ENCODE measurements around the gene CLEC7A. TPM values are rescaled to one million over a fixed set of nuclear protein-coding genes. Genes with fewer than 3 reads are reported as not detected.
A peak's percentile ranks its signal among the peaks of the same experiment; 100 is the strongest.

The CLEC7A gene
- total RNA-seq, 1 experiment from 2014 or later: not detected

GRCh38 chr12:10174986-10175614, 45.1 kb upstream of the CLEC7A start:
- ChIA-PET POLR2A (interaction anchor here (1.3 to 2.1 kb wide), 3 partner anchors 9 to 22 kb away, joined by 4 to 16 read pairs (median 14); no protein-coding TSS in a partner anchor), CTCF (interaction anchor here (1.0 to 3.6 kb wide), 7 partner anchors 17 to 425 kb away, joined by 3 to 31 read pairs (median 5); partner anchors contain the start of gene CLEC7A)
- TF ChIP-seq CTCF (IDR thresholded peaks at IDR 0.05; ENCODE audit: unreplicated experiment): no peak
- intact Hi-C loops (cut with micrococcal nuclease): no loop called here
- no TSS peak for BruUV-seq (replicated peaks)
- Mint-ChIP-seq H3K4me3 (ENCODE audit: unreplicated experiment) (no peak overlapping the region), H3K27me3 (ENCODE audit: insufficient read depth, unreplicated experiment) (no peaks in the 10 kb centered on the region), H3K27ac (ENCODE audit: low read depth, unreplicated experiment) (no peak overlapping the region), H3K9me3 (ENCODE audit: unreplicated experiment) (no peaks in the 10 kb centered on the region), H3K36me3 (ENCODE audit: insufficient read depth, unreplicated experiment) (no peaks in the 10 kb centered on the region), H3K4me1 (ENCODE audit: insufficient read depth, unreplicated experiment) (peaks cover 22% of the 10 kb centered on the region)
- DNase-seq (ENCODE audit: unreplicated experiment): no peak

- TSS peak; percentile 67 for BruUV-seq (replicated peaks)
- intact Hi-C loops (cut with micrococcal nuclease): no loop called here
- Mint-ChIP-seq H3K27me3 (ENCODE audit: insufficient read depth, unreplicated experiment) (no peaks in the 10 kb centered on the region), H3K4me3 (ENCODE audit: unreplicated experiment) (peak within 1 kb of the TSS; percentile 1), H3K9me3 (ENCODE audit: unreplicated experiment) (no peaks in the 10 kb centered on the region), H3K27ac (ENCODE audit: low read depth, unreplicated experiment) (no peak within 1 kb of the TSS), H3K36me3 (ENCODE audit: insufficient read depth, unreplicated experiment) (no peaks in the 10 kb centered on the region), H3K4me1 (ENCODE audit: insufficient read depth, unreplicated experiment) (peaks cover 36% of the 10 kb centered on the region)
- ChIA-PET POLR2A (interaction anchor here (0.7 to 1.8 kb wide), 4 partner anchors 10 to 43 kb away, joined by 3 to 9 read pairs (median 6); no protein-coding TSS in a partner anchor), CTCF (interaction anchor here (0.7 to 2.8 kb wide), 6 partner anchors 13 to 134 kb away, joined by 3 to 25 read pairs (median 4); no protein-coding TSS in a partner anchor)
- DNase-seq (ENCODE audit: unreplicated experiment): peak; percentile 48
- no peak for TF ChIP-seq CTCF (IDR thresholded peaks at IDR 0.05; ENCODE audit: unreplicated experiment)
Measured at GRCh38 chr12:10171973-10172728, 42.2 kb upstream of the CLEC7A start, which contains the start of gene OLR1. TSS of gene OLR1 (minus strand) at chr12:10172132. CDS start at chr12:10172077, 55 bp downstream.

GRCh38 chr12:10170216-10170615, 40.2 kb upstream of the CLEC7A start:
- Mint-ChIP-seq H3K36me3 (ENCODE audit: insufficient read depth, unreplicated experiment) (no peaks in the 10 kb centered on the region), H3K4me3 (ENCODE audit: unreplicated experiment) (no peak overlapping the region), H3K4me1 (ENCODE audit: insufficient read depth, unreplicated experiment) (peaks cover 26% of the 10 kb centered on the region), H3K9me3 (ENCODE audit: unreplicated experiment) (no peaks in the 10 kb centered on the region), H3K27ac (ENCODE audit: low read depth, unreplicated experiment) (no peak overlapping the region), H3K27me3 (ENCODE audit: insufficient read depth, unreplicated experiment) (no peaks in the 10 kb centered on the region)
- intact Hi-C loops (cut with micrococcal nuclease): no loop called here
- ChIA-PET CTCF (interaction anchor here (0.6 to 1.7 kb wide), 5 partner anchors 17 to 44 kb away, joined by 3 to 13 read pairs (median 6); no protein-coding TSS in a partner anchor), POLR2A (interaction anchor here (1.0 to 1.2 kb wide), 3 partner anchors 9 to 42 kb away, joined by 5 to 7 read pairs (median 5); partner anchors contain the start of gene GABARAPL1)
- DNase-seq (ENCODE audit: unreplicated experiment): peak; percentile 73
- TF ChIP-seq CTCF (IDR thresholded peaks at IDR 0.05; ENCODE audit: unreplicated experiment): no peak
- BruUV-seq (replicated peaks): no TSS peak

- intact Hi-C loops (cut with micrococcal nuclease): no loop called here
- H3K4me3 Mint-ChIP-seq (ENCODE audit: unreplicated experiment): no peak overlapping the region
- ChIA-PET POLR2A (interaction anchor here (0.7 to 1.2 kb wide), 3 partner anchors 16 to 43 kb away, joined by 4 to 5 read pairs (median 4); partner anchors contain the start of gene GABARAPL1), CTCF (interaction anchor here (0.6 to 1.7 kb wide), 6 partner anchors 16 to 159 kb away, joined by 3 to 13 read pairs (median 4); partner anchors contain the start of gene CLEC12B)
- TF ChIP-seq CTCF (IDR thresholded peaks at IDR 0.05; ENCODE audit: unreplicated experiment): no peak
- no peaks in the 10 kb centered on the region for H3K27me3 Mint-ChIP-seq (ENCODE audit: insufficient read depth, unreplicated experiment)
- no TSS peak for BruUV-seq (replicated peaks)
- no peaks in the 10 kb centered on the region for H3K9me3 Mint-ChIP-seq (ENCODE audit: unreplicated experiment)
- H3K4me1 Mint-ChIP-seq (ENCODE audit: insufficient read depth, unreplicated experiment): peaks cover 26% of the 10 kb centered on the region
- DNase-seq (ENCODE audit: unreplicated experiment): no peak
- H3K27ac Mint-ChIP-seq (ENCODE audit: low read depth, unreplicated experiment): no peak overlapping the region
- H3K36me3 Mint-ChIP-seq (ENCODE audit: insufficient read depth, unreplicated experiment): no peaks in the 10 kb centered on the region
Measured at GRCh38 chr12:10169104-10169503, 39.1 kb upstream of the CLEC7A start.

Data from MCF 10A (cell line).